Muscle of arm (tissue), 12 donors: Measurements from ENCODE around the gene ZFAND6. TPM values are rescaled to one million over a fixed set of nuclear protein-coding genes. Genes with fewer than 3 reads are reported as not detected.

Experiments
- DNase-seq: peaks from one replicate; pipeline ENCODE4 v3.0.0-alpha.2; 2013
- polyA plus RNA-seq, 12 donors: library from polyadenylated mRNA; unstranded; fragments of 120-200 nt; gene quantifications; one replicate each; pipeline ENCODE4 v1.2.1, GENCODE V29; 2013; ENCODE audit not compliant: insufficient read length in 12 of 12

ZFAND6 gene
- polyA plus RNA-seq, 12 donors: 96.8 to 736 (median 114) TPM

- no peak for DNase-seq
These were observed 102.6 kb downstream of the ZFAND6 start for GRCh38 chr15:80162059-80162554.

GRCh38 chr15:80163217-80163616 lies 103.7 kb downstream of the ZFAND6 start:
- no peak for DNase-seq

GRCh38 chr15:80163897-80164296 lies 104.4 kb downstream of the ZFAND6 start:
- DNase-seq: no peak

GRCh38 chr15:80167936-80168335 lies 108.5 kb downstream of the ZFAND6 start:
- DNase-seq: no peak

- DNase-seq: no peak
These were observed 108.9 kb downstream of the ZFAND6 start for GRCh38 chr15:80168421-80168820.

- no peak for DNase-seq
These were observed 110.4 kb downstream of the ZFAND6 start for GRCh38 chr15:80169768-80170357.

GRCh38 chr15:80170596-80170995 lies 111.1 kb downstream of the ZFAND6 start:
- DNase-seq: no peak

GRCh38 chr15:80171787-80172186 lies 112.3 kb downstream of the ZFAND6 start:
- no peak for DNase-seq

GRCh38 chr15:80172401-80172800 lies 112.9 kb downstream of the ZFAND6 start:
- DNase-seq: no peak

- DNase-seq: peak; percentile 35
These were observed 113.7 kb downstream of the ZFAND6 start for GRCh38 chr15:80173022-80173759.

GRCh38 chr15:80174017-80174746 lies 114.7 kb downstream of the ZFAND6 start:
- DNase-seq: no peak

- DNase-seq: no peak
These were observed 116.0 kb downstream of the ZFAND6 start for GRCh38 chr15:80175436-80175835.

- DNase-seq: no peak
These were observed 117.0 kb downstream of the ZFAND6 start for GRCh38 chr15:80176443-80176842.

GRCh38 chr15:80177156-80177555 lies 117.7 kb downstream of the ZFAND6 start:
- no peak for DNase-seq

- no peak for DNase-seq
These were observed 119.7 kb downstream of the ZFAND6 start for GRCh38 chr15:80179025-80179759.

GRCh38 chr15:80179935-80180334 lies 120.5 kb downstream of the ZFAND6 start:
- no peak for DNase-seq

GRCh38 chr15:80180468-80180867 lies 121.0 kb downstream of the ZFAND6 start:
- DNase-seq: no peak

- no peak for DNase-seq
These were observed 121.5 kb downstream of the ZFAND6 start for GRCh38 chr15:80180986-80181385.

GRCh38 chr15:80182611-80183261 lies 123.3 kb downstream of the ZFAND6 start:
- peak; percentile 20 for DNase-seq

- DNase-seq: no peak
These were observed 123.8 kb downstream of the ZFAND6 start for GRCh38 chr15:80183306-80183705.

GRCh38 chr15:80183886-80184285 lies 124.4 kb downstream of the ZFAND6 start:
- no peak for DNase-seq

GRCh38 chr15:80184554-80184953 lies 125.1 kb downstream of the ZFAND6 start:
- no peak for DNase-seq
